ENCODE measurements around the gene TMEM250. TPM values are rescaled to one million over a fixed set of nuclear protein-coding genes. Genes with fewer than 3 reads are reported as not detected.

Gene TMEM250
- total and polyA plus RNA-seq, 12 donors, result 9.7 to 26.4 (median 15.4) TPM

DNA sequence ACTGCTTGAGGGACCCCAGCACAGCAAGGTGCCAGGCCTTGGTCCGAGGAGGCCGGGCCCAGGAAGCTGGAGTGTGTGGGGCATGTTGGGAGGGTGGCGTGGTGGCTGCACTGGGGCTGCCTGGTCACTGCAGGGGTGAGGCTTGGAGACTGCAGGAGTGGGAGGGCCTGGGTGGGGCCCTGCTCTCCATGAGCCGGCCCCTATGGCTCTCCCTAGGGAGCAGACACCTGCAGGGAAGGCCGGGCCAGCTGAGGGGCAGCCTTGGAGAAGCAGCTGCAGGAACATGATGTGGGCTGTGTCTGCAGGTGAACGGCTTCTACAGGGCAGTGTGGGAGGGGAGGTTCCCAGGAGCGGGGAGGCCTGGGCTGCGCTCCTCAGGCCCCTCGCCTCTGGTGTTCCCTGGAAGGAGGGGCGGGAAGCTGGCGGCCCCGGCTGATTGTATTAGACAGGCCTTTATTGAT lies 41.7 kb upstream of the TMEM250 start:
- DNase-seq (no peak), ATAC-seq (no peak)
- Histone ChIP-seq H3K4me1 (peaks cover 0 to 7% (median 0%) of the 10 kb centered on the region in 9 donors), H3K9me3 (peaks cover 0 to 15% (median 0%) of the 10 kb centered on the region in 11 donors), H3K4me3 (no peak overlapping the region), H3K27me3 (peaks cover 0 to 26% (median 10%) of the 10 kb centered on the region in 7 donors), H3K36me3 (no peaks in the 10 kb centered on the region), H3K27ac (no peak overlapping the region)
- TF ChIP-seq, protein P1, sequence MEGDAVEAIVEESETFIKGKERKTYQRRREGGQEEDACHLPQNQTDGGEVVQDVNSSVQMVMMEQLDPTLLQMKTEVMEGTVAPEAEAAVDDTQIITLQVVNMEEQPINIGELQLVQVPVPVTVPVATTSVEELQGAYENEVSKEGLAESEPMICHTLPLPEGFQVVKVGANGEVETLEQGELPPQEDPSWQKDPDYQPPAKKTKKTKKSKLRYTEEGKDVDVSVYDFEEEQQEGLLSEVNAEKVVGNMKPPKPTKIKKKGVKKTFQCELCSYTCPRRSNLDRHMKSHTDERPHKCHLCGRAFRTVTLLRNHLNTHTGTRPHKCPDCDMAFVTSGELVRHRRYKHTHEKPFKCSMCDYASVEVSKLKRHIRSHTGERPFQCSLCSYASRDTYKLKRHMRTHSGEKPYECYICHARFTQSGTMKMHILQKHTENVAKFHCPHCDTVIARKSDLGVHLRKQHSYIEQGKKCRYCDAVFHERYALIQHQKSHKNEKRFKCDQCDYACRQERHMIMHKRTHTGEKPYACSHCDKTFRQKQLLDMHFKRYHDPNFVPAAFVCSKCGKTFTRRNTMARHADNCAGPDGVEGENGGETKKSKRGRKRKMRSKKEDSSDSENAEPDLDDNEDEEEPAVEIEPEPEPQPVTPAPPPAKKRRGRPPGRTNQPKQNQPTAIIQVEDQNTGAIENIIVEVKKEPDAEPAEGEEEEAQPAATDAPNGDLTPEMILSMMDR (IDR thresholded peaks at IDR 0.05), result no peak
- intact Hi-C loops (cut with DNase I), result no loop called here
- WGBS, 2 donors, result 69 to 81% methylated on average over 12 of the region's 12 CpGs

DNA sequence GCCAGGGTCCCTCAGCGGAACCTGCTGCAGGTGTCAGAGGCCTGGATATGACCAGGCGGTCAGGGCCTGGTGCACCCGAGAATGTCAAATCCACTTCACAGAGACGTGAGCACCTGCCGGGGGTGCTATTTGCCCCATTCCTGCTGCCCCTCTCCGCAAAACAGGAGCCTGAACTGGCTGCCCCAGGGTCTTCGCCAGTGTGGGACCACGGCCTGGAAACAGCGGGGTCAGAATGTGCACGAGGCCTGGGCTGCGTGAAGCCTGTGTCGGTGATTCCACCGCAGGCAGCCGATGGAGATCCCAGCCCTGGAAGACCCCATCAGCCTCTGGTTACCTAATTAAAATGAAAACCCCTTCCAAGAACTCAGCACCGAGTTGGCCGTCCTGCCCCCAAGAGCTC lies 41.2 kb upstream of the TMEM250 start:
- 86 to 95% methylated on average over 16 of the region's 16 CpGs for WGBS, 2 donors
- H3K9me3 ChIP-seq, result peaks cover 0 to 15% (median 0%) of the 10 kb centered on the region in 11 donors
- peaks cover 0 to 7% (median 0%) of the 10 kb centered on the region in 9 donors for H3K4me1 ChIP-seq
- DNase-seq (no peak), ATAC-seq (no peak)
- no peak overlapping the region for H3K4me3 ChIP-seq
- peaks cover 1 to 30% (median 15%) of the 10 kb centered on the region in 7 donors for H3K27me3 ChIP-seq
- H3K27ac ChIP-seq, result no peak overlapping the region
- intact Hi-C loops (cut with DNase I), result loop anchor here in 1 of 10 donors (10.0 kb wide), 1 partner anchor 1125 kb away; no protein-coding TSS in a partner anchor
- H3K36me3 ChIP-seq, result no peaks in the 10 kb centered on the region
- TF ChIP-seq, protein P1 (IDR thresholded peaks at IDR 0.05), result no peak

DNA sequence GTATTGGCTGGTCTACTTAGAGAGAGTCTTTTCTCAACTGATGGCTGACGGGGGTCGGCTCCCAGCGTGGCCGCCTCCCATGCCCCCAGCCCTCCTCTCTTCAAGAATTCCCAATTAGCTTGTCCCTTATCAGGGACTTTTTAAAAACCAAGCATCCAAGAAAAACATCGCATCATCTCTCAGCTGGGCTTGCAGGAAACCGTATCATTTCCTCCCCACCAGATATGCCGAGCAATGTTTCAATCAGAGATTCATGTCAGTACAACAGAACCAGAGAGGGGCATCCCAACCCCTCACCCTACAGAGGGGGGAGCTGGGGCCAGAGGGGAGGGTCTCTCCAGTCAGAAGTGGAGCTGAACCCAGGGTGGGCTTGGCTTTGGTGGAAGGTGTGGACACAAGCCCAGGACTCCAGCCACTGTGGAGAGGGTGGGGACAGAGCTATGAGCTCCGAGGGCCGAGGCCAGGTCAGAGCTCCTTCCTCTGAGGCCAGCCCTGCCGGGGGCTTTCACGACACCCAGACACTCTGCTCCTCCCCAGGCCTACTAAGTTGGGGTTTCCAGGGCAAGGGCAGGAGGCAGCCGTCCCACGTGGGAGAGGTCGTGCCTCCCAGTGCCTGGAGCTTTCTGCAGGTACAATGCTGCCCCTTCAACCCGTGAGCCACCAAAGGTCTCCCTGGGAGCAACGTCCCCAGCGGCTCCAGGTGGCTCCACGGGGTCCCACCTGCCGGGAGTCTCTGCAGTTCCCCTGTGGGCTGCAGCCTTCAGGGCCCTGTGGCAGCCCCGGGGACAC lies 39.0 kb upstream of the TMEM250 start:
- intact Hi-C loops (cut with DNase I), result loop anchor here in 1 of 10 donors (10.0 kb wide), 1 partner anchor 1123 kb away; no protein-coding TSS in a partner anchor
- Histone ChIP-seq H3K9me3 (peaks cover 0 to 1% (median 0%) of the 10 kb centered on the region in 11 donors), H3K4me3 (no peak overlapping the region), H3K4me1 (peaks cover 0 to 7% (median 0%) of the 10 kb centered on the region in 9 donors), H3K36me3 (no peaks in the 10 kb centered on the region), H3K27me3 (peaks cover 4 to 32% (median 15%) of the 10 kb centered on the region in 7 donors), H3K27ac (no peak overlapping the region)
- TF ChIP-seq, protein P1 (IDR thresholded peaks at IDR 0.05), result no peak
- ATAC-seq, result peak in 4 of 8 donors; percentile 9 to 80 (median 34)
- no peak for DNase-seq
- 44 to 51% methylated on average over 20 of the region's 20 CpGs for WGBS, 2 donors

DNA sequence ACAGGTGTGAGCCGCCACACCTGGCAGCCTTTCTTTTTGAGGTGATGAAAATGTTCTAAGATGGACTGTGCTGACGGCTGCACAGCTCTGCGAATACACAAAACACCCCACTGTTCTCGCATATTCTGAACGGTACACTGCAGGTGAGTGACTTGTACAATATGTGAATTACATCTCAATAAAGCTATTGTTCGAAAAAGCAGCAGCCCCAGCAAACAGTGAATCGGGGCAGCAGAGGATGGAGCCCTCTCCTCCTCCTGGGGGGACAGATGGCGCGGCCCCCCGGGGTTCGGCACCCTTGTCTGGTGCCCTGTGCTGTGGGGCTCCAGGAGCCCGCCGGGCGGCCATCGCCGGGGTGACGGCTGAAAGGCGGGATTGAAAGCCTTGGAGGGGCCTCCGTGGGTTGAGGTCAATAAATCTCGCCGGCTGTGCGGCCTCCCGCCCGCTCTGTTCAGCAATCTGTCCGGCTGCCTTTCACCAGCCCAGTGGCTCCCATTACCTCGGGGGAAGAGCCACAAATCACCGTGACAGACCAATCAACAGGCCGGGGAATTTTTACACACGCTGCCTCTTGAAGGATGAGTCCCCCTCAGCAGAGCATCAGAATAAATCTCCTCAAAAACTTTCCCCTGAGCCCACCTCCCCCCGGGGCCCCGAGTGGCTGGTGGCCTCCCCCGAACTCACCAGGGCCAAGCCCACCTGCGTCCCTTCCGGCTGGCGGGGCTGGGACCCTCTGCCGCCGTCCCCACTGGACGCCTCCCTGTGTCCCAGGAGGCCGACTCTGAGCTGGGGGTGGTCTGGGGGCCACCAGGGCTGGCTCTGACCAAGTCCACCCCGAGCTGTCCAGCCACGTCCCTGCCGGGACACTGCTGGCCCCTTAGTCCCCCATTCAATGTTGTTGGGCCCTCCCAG lies 37.8 kb upstream of the TMEM250 start:
- TF ChIP-seq, protein P1 (IDR thresholded peaks at IDR 0.05), result no peak
- DNase-seq, result no peak
- peaks cover 4 to 32% (median 15%) of the 10 kb centered on the region in 7 donors for H3K27me3 ChIP-seq
- no peak for ATAC-seq
- H3K4me3 ChIP-seq, result no peak overlapping the region
- no peaks in the 10 kb centered on the region for H3K9me3 ChIP-seq
- H3K36me3 ChIP-seq, result no peaks in the 10 kb centered on the region
- intact Hi-C loops (cut with DNase I), result loop anchor here in 1 of 10 donors (10.0 kb wide), 1 partner anchor 1122 kb away; no protein-coding TSS in a partner anchor
- WGBS, 2 donors, result 71 to 78% methylated on average over 41 to 42 of the region's 42 CpGs
- no peak overlapping the region for H3K27ac ChIP-seq
- peaks cover 0 to 7% (median 0%) of the 10 kb centered on the region in 9 donors for H3K4me1 ChIP-seq
